Urothelium cell line (cell line): ENCODE data around the gene HOXB4.

Source experiments
- DNase-seq: peaks from one replicate; pipeline ENCODE4 v3.0.0; 2011; ENCODE audit warnings: low spot score, mixed read lengths
- FAIRE-seq: peaks from 2 replicates; lab custom pipeline; 2011; peaks lifted over from hg19 to GRCh38; lab: Jason Lieb, UNC

Gene HOXB4

DNA sequence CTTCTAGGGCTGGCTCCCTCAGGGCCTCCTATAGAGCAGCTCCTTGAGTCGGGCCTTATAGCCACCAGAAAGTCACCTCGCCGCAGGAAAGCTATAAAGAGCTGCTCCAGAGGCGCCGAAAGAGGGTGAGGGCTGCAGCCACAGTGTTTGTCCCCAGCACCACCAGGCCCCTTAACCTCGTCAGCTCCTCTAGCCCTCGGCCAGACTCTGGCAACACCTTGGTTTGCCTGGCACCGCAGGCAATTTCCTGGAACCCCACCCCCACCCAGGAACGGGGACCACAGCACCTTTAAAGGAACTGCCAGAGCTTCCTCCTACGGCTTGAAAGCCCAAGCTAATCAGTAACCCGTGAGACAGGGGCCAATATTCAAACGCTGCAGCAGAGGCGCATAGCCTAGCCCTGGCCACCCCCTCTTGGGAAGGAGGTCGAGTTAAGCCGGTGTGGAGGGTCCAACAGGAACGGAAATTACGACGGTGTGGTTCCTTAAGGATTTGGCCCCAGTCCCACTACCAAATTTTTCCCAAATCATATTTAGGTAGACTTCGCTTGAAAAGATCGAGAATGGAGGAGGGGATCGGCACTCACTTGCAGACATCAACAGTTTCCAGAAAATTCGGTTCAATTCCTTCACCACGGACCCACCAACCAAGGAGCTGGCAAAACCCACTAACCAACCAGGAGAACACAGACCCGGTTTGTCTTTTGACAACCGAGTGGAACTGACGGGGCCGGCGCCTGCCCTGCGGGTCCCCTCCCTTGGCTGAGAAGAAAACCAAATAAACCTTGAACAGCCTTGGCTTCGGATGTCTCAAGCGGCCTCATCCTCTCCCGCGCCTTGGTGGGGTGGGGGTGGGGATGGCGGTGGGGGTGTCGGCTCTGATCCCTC, 23.6 kb upstream of the HOXB4 start:
- FAIRE-seq = no peak
- no peak for DNase-seq

DNA sequence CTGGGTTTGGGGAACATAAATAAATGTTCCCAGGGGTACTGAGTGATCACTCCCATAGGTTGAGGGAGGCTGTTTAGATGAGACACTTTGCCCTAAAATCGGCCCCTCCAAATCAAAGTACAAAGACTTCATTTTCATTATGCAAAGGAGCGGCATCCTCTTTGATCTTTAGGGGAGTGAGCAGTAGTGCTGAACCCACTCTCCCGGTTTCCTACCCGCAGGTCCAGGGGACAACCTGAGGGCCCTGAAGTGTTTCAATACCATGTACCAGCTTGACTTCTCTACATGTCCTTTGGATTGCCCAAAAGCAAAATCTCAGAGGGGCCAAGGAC, 23.0 kb upstream of the HOXB4 start:
- FAIRE-seq (no peak), DNase-seq (no peak)

DNA sequence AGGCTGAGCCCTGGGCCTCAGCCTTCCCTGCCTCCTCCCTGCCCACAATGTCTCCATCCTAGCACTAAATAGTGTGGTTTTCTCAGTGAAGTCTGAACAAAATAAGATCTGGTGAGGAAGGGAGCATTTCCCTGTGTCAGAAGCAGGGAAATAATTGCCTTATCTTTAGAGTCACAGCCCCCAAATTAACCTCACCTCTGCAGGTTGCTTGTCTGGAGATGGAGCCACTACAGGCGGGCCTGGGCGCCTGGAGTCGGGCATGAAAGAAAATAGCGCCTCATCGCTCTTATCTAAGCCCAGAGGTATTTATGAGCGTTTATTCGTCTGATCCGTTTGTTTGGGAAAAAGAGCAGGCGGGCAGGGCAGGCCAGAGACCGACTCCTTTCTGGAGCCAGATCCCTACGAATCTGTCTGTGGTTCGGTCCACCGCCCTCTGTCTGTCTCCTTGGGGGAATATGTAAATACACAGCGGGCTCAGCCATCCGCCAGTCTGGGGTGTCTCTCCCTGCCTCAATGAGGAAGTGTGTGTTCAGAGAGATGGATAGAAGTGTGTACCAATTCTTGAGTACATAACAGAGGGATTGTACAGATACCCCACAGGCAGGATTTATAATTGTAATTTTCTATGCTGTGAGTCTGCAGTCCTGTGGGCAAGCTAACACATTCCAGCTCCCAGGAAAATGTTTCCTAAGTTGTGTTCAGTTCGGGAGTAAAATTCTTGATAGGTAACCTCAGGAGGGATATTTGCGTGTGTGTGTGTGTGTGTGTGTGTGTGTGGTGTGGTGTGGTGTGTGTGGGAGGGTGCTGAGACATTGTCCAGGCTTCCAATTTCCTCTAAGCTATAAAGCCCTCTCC, 22.3 kb upstream of the HOXB4 start:
- no peak for DNase-seq
- no peak for FAIRE-seq

DNA sequence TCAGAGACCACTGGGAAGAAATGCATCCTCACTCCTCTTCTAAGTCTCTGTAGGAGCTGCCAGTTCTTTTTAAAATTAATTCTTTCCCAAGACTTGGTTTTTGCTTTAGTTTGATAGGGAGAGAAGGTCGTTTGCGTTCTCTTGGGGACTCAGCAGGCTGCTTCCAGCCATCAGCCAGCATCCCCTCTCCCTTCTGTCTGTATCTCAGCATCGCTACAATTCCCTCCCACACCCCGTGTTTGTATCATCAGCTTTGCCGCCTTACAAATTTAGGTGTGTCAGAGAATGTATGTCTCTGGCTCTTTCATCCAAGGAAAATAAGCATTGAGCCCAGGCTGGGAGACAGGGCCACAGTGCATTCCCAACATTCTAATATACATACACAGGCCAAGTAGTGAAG, 21.2 kb upstream of the HOXB4 start:
- peak; percentile 50 for FAIRE-seq

DNA sequence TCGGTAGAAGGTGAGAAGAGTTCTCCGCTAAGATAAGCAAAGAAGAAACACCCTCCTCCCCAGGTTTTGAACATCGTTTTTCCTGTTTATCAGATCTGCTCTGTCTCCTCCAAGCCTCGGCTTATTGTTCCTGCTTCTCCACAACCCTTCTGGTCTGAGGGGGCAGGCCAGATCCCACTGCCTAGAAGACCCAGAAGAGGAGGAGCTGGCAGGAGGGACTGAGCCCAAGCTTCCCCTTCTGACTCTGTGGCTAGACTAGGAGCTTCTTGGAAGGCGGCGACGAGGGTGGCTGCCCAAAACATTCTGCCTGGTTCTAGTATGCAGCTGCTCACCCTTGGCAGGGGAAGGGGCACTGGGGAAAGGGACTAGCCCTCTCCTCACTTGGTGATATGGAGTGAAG, 20.6 kb upstream of the HOXB4 start:
- FAIRE-seq = no peak
- DNase-seq = no peak

More for the DNA sequence above, 21.2 kb upstream of the HOXB4 start:
- no peak for DNase-seq

DNA sequence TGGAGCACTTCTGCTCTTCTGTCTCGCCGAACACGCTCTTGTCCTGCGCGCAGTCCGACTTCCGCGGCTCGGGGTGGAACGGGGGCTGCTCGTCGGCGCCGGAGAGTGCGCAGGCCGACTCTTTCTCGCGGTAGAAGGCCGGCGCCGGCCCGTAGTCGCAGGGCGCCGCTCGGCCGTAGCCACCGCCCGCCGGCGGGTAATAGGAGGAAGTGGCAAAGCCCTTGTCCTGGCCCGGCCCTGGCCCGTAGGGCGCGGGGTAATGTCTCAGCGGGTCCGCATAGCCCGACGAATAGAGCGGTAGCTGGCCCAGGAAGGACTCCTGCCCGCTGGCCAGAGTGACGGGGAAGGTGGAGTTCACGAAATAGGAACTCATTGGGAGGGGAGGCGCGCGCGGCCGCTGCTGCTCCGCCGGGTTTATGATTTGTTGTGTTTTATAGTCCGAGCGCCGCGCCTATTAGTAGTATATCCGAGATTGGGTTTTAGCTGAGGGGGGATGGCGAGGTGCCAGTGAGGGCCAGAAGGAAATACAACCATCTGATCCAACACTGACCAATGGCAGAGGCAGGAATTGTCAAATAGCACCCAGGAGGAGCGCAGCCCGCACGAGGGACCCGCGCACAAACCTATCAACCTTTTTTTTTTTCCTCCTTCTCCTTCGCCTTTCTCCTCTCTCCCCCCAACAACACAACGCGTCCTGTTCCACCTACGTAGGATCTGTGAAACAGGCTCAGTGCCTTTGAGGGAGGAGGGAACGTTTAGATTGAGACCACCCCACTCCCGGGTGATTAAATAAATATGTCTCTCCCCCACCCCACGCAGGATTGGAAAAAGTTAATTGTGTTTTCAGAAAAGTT, 19.9 kb upstream of the HOXB4 start:
- no peak for FAIRE-seq

DNA sequence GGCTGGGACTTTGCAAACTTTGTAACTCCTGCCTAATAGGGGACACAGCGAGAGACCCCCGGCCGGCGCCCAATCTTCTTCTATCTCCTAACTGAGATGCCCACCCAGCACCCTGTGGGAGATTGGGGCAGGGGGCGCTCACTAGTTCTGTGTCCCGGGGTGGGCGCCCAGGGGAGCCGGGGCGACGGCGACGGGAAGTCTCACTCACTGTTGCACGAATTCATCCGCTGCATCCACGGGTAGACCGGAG, 19.3 kb upstream of the HOXB4 start:
- no peak for FAIRE-seq
- no peak for DNase-seq

More for the DNA sequence above, 19.9 kb upstream of the HOXB4 start:
- no peak for DNase-seq

DNA sequence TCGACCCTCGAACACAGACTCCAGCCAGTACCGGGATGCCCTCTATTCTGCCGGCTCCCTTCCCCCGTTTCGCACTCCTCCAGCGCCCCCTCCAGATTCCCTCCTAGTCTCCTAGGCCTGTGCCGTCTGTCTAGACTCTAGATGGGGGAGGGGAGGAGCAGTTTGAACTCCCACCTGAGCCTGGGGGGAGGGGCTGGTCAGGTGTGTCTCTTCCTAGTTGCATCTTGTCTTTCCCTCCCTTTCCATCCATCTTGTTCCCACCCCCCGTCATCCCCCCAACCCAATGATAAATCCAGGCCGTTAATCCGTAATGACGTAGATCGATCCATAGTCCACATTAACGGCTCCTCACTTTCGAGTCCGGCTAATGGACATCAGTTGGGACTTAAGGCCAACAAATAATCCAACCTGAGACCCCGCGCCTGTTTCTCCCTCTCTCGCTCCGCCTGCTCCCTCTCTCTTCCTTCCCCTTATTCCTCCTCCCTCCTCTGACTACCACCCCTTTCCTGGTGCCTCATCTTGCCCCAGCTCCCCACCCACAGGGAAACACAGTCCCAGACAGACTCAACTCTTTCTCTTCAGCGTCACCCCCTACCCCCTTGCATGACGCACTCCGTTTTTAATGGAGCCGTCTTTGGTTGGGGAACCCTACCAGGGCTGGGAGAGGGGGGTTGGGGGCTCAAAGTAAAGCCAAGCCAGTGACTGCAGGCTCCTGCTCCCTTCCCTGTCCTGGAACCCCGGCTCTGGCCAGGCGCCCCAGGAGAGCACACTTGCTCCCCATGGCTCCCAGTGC, 18.8 kb upstream of the HOXB4 start:
- FAIRE-seq (no peak), DNase-seq (no peak)

DNA sequence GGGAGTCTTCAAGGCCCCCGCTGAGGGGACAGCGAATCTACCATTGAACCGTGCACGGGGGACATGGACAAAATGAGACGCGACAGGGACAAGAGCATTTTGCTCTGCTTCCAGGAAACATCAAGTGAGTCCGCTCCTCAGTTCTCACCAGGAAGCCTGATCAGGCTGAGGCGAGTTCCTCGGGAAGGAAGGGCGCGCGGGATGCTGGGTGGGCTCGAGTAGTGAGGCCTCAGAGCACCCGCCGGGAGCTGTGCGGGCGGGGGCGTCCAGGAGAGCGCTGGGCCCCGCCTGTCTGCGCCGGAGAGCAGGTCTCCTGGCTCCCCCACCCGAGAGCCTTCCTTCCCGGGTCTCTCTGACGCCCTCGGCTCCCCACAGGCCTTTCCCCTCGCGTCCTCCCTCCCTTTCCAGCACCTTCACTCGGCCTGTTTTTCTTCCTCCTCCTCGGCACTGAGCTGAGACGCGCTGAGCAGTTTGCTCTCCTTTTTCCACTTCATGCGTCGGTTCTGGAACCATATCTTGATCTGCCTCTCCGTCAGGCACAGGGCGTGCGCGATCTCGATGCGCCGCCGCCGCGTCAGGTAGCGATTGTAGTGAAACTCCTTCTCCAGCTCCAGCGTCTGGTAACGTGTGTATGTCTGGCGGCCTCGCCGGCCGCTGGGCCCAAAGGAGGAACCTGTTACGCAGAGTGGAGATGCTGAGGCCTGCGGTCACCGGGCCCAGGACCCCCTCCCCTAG, 18.0 kb upstream of the HOXB4 start:
- DNase-seq (no peak), FAIRE-seq (no peak)

DNA sequence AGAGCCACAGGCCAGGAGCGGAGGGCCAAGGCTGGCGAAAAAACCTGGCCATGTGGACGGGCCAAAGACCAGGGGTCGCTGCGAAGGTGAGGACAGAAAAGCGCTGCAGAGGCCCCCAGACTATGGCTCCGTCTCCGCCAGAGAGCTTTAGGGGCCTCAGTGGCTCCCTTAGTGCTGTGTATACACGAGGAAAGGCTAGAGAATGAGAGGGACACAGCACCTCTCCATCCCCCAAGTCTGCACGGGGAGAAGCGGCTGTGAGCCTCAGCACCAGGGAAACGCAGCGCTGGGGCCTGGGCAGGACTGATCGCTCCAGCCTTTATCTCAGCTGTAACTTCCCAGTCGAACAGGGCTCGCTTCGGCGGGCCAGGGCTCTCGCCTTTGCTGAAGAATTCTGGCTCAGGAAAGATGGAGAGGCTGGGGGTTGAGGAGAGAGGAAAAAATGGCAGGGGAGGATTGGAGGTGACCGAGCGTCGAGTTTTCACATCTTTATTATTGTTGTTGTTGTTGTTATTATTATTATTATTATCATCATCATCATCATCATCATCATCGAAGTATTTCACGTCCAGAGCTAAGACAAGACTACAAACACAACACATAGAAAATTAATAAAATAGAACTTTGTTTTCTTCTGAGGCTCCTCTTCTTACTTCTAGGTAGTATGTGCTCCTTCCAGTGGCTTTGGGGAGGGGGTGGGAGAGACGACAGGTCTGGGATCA, 17.3 kb upstream of the HOXB4 start:
- no peak for DNase-seq
- no peak for FAIRE-seq

DNA sequence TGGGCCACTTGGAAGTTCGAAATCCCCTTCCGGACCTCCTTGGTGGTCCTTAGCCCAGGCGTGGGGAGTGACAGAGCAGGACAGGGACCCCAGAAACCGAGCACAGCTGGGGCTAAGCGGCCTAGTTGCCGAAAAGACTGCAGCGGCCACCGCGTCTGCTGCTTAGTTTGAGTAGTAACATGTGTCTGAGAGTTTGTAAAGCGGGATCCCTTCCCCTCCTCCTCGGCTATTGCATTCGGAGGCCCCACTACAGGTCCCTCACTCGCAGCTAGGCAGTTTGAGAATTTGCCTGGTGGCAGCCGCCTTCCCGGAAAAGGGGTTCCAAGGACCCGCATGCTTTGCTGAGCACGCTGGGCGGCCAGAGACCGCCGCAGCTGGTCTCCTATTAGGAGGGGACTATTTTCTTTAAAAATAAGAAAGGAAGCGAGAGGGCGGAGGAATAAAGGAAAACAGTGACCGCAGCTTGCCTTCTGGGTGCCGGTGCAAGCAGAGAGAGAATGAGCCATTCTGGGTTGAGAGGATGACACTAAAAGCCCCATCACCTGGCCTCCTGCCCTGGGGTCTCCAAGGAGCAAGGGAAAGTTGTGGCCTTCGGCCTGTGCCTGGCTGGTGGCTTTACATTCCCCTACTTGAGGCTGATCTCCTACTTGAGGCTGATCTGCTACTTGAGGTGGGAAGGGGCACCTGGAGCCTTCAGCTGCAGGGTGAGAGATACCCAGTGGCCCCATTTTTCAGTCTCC, 16.6 kb upstream of the HOXB4 start:
- FAIRE-seq = no peak
- DNase-seq = no peak

DNA sequence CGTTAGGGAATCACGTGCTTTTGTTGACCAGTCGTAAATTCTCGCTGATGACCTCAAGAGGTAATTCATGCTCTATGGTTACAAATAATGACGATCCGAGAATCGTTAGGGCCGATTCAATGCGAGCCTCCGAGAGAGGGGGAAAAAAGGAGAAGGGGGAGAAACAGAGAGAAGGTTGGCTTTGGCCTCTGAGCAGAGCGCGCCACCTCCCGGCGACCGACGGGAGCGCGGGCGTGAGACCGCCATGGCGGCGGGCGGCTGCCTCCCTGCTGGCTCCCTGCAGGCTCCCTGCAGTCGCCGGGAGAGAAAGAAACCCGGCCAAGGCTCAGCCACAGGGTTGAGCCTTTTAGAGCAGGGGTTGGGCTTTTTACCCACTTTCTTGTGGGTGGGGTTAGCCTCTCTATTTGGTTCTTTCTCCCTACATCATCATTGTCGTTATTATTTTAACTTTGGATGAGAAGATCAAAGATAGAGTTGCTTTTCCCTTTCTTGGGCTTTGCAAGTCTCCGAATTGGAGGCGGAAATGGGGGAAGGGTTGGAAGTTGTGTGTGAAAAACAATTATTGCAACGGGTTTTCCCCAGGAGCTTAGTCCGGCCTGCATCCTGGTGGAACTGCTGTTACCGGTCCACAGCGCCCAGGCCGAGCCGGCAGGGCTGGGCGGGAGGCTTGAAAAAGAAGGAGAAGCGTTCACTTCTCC, 15.8 kb upstream of the HOXB4 start:
- DNase-seq (peak; percentile 82), FAIRE-seq (no peak)

DNA sequence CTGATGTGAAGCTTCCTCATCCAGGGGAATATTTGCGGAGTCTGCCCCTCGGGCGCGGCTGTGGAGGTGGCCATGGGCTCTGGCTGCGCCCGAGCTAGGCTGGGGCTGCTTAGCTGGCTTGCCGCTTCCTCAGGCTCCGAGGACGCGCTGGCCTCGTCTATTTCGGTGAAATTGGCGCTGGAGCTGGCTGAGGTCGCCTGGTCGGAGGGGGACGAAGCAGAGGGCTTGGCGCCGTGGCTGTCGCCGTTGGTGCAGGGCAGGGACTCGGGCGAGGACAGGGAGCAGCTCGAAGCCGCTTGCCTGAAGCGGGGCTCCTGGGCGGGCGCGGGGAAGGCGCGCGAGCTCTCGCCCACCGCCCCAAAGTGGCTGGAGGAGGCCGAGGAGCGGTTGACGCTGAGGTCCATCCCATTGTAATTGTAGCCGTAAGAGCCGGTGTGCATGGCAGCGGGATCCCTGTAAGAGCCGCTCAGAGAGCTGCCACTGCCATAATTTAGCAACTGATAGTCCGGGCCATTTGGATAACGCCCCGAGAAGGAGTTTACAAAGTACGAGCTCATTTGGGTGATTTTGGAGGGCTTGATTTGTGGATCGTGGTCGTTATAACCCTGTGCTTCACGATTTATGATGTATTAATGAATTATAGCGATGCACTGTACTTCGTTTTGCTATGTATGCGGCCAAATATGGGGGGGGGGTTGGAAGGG, 15.1 kb upstream of the HOXB4 start, which contains the start of gene HOXB5:
TSS of gene HOXB5 (minus strand) at position 654 of the 704 bp plus-strand sequence. CDS start at position 557, 97 bp downstream.
- FAIRE-seq = no peak
- DNase-seq = no peak

DNA sequence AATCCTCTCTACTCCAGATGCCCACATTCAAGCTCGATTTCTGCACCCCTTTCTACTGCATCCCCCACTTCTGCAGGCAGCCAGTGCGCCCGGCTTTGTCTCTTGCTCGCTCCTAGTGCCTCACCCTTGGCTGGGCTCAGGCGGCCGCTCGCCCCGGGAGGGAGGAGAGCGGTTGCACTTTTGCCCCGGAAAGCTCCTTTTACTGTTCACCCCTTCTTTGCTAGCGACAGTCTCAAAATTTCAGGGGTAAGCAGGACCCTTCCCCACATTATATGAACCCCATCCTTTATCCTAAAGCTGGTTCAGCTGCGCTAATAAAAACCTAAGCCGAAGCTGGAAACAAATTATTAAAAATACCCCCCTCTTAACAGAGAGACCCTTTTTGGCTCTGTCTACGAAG, 14.4 kb upstream of the HOXB4 start:
- FAIRE-seq = no peak
- DNase-seq = no peak

DNA sequence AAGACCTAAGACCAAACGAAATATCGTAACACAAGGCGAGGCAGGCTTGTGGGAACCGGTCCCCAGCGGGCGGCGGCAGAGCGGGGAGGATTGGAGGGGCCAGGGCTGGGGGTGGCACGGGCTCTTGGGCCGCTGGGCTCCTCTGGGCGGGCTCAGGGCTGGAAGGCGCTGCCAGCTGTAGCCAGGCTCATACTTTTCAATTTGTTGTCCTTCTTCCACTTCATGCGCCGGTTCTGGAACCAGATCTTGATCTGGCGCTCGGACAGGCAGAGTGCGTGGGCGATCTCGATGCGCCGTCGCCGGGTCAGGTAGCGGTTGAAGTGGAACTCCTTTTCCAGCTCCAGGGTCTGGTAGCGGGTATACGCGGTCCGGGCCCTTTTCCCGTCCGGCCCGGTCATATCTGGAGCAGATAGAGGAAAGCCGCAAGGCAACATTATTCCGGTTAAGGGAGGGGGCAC, 13.9 kb upstream of the HOXB4 start:
- DNase-seq (no peak), FAIRE-seq (no peak)

DNA sequence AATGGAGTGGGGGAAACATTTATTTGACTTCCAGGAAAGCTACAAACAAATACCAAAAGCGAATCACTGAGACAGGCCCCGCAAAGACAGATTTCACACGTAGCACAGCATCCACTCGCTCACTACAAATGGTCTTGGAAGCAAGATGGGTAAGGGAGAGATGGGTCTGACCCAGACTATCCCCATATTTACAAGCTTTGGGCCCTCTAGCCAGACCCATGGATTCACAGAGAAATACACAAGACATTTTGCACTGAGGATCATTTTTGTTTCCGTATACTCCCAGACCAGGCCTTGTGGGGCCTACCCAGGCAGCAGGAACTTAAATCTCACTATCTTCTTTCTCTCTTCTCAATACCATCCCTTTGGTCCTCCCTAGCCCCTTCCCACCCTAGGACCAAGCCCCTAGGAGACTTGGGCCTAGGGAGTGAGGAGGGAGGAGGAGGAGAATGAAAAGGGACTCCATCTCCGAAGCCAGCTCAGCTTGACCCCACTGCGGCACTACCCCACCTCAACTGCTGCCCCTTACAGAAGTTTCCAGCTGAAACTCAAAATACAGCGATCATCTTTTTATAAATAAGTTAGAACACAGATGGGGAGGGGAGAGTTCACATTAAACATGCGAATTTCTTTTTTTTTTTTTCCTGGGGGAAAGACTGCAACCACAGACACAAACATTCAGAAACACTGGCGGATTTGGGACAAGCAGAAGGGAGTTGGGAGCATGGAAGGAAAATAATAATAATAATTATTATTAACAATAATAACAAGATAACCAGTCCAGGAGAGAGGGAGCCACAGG, 13.3 kb upstream of the HOXB4 start:
- no peak for DNase-seq
- no peak for FAIRE-seq
